ENCODE measurements around the gene ACACA.

DNA sequence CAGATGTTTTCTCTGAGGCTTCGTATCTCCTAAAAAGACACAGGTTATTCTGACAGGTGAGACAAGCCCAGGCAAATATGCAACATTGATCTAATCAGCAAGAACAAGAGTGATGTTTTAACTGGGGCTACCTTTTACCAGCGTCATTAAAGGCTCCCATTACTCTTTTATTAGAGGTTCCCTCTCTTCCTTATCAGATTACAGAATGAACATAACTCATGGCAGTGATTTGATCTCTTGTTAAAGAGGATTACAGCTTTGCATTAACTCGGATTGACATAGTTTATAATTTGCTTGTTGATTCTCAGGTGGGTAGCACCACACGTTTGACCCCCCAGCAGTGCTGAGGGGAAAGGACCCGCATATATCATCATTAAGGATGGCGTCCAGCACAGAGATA is 367.4 kb downstream of the ACACA start:
- TF ChIP-seq, protein P1, sequence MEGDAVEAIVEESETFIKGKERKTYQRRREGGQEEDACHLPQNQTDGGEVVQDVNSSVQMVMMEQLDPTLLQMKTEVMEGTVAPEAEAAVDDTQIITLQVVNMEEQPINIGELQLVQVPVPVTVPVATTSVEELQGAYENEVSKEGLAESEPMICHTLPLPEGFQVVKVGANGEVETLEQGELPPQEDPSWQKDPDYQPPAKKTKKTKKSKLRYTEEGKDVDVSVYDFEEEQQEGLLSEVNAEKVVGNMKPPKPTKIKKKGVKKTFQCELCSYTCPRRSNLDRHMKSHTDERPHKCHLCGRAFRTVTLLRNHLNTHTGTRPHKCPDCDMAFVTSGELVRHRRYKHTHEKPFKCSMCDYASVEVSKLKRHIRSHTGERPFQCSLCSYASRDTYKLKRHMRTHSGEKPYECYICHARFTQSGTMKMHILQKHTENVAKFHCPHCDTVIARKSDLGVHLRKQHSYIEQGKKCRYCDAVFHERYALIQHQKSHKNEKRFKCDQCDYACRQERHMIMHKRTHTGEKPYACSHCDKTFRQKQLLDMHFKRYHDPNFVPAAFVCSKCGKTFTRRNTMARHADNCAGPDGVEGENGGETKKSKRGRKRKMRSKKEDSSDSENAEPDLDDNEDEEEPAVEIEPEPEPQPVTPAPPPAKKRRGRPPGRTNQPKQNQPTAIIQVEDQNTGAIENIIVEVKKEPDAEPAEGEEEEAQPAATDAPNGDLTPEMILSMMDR (conservative IDR thresholded peaks at IDR 0.05 in 1 of 2, IDR thresholded peaks at IDR 0.05 in 1 of 2; ENCODE audit: extremely low read depth in 1 of 2, insufficient read depth in 1 of 2, low read depth in 1 of 2, low read length in 2 of 2): no peak
- TF ChIP-seq EZH2 (IDR thresholded peaks at IDR 0.05; ENCODE audit: borderline replicate concordance, low read length): no peak
